ENCODE results near the gene RASGRF2. TPM values are rescaled to one million over a fixed set of nuclear protein-coding genes. Genes with fewer than 3 reads are reported as not detected.

Gene RASGRF2
- total and polyA plus RNA-seq, 2 of the 8 experiments (the other 6 are each of a cell fraction or from before 2014, with no cell fraction given) = 2.6 to 29.5 TPM

- TF ChIP-seq CHD7 (IDR thresholded peaks at IDR 0.05; ENCODE audit: insufficient replicate concordance, low read length) = no peak
Observed at GRCh38 chr5:81078930-81079329, 118.8 kb downstream of the RASGRF2 start (continued).

Measured in H1 (cell line).